Trophoblast cell (in vitro differentiated cells and primary cell): ENCODE data around the gene PPP2R3B.
"Not testable (repeated sequence)": the region's sequence is repeated elsewhere in the genome, so short reads cannot be mapped to it uniquely, and the experiment has no call there.

Experiments
- DNase-seq, 2 donors: peaks; one replicate each; pipeline ENCODE4 v3.0.0-alpha.2; 2016
- H2AFZ ChIP-seq: 2 replicates; pipeline ENCODE4 v1.6.1; 2013; ENCODE audit warnings: low read length, moderate library complexity, mild to moderate bottlenecking; ENCODE audit not compliant: insufficient read depth, poor library complexity
- H2AK5ac ChIP-seq: 2 replicates; pipeline ENCODE4 v1.6.1; 2013; ENCODE audit warnings: mild to moderate bottlenecking, low read length
- H2BK120ac ChIP-seq: 2 replicates; pipeline ENCODE4 v1.6.1; 2013; ENCODE audit warnings: low read length, mild to moderate bottlenecking, moderate library complexity; ENCODE audit not compliant: insufficient read depth, poor library complexity
- H2BK12ac ChIP-seq: 2 replicates; pipeline ENCODE4 v1.6.1; 2013; ENCODE audit warnings: mild to moderate bottlenecking, low read length, moderate library complexity
- H2BK5ac ChIP-seq: 2 replicates; pipeline ENCODE4 v1.6.1; 2013; ENCODE audit warnings: low read length, low read depth, moderate library complexity, mild to moderate bottlenecking; ENCODE audit not compliant: poor library complexity
- H3K14ac ChIP-seq: 2 replicates; pipeline ENCODE4 v1.6.1; 2013; ENCODE audit warnings: mild to moderate bottlenecking, low read length
- H3K18ac ChIP-seq: 2 replicates; pipeline ENCODE4 v1.6.1; 2013; ENCODE audit warnings: mild to moderate bottlenecking, low read length
- H3K23ac ChIP-seq: 2 replicates; pipeline ENCODE4 v1.6.1; 2013; ENCODE audit warnings: low read length
- H3K27ac ChIP-seq: 2 replicates; pipeline ENCODE4 v1.5.1; 2013; ENCODE audit warnings: low read depth, mild to moderate bottlenecking, inconsistent platforms, low read length, moderate library complexity
- H3K27me3 ChIP-seq: 2 replicates; pipeline ENCODE4 v1.6.1; 2013; ENCODE audit warnings: inconsistent platforms, mild to moderate bottlenecking, low read length, moderate library complexity; ENCODE audit not compliant: insufficient read depth
- H3K36me3 ChIP-seq, 2 experiments: 1 replicate in 1 of 2; 2 replicates in 1 of 2; pipeline ENCODE4 v1.6.1; 2013; ENCODE audit warnings: low read length in 2 of 2, mild to moderate bottlenecking in 2 of 2, moderate library complexity in 1 of 2; ENCODE audit not compliant: insufficient read depth in 2 of 2, control insufficient read depth in 1 of 2
- H3K4ac ChIP-seq: 2 replicates; pipeline ENCODE4 v1.6.1; 2013; ENCODE audit warnings: low read depth, mild to moderate bottlenecking, low read length, moderate library complexity
- H3K4me1 ChIP-seq, 2 experiments: 1 replicate in 1 of 2; 2 replicates in 1 of 2; pipeline ENCODE4 v1.6.1; 2013; ENCODE audit warnings: low read length in 2 of 2, mild to moderate bottlenecking in 2 of 2, moderate library complexity in 1 of 2; ENCODE audit not compliant: insufficient read depth in 2 of 2, control insufficient read depth in 1 of 2
- H3K4me2 ChIP-seq: 2 replicates; pipeline ENCODE4 v1.6.1; 2013; ENCODE audit warnings: inconsistent platforms, mild to moderate bottlenecking, low read length, moderate library complexity
- H3K4me3 ChIP-seq: 2 replicates; pipeline ENCODE4 v1.5.1; 2013; ENCODE audit warnings: mild to moderate bottlenecking, low read depth, low read length, inconsistent platforms
- H3K79me1 ChIP-seq: one replicate; pipeline ENCODE4 v1.6.1; 2013; ENCODE audit warnings: low read length
- H3K79me2 ChIP-seq: 2 replicates; pipeline ENCODE4 v1.6.1; 2013; ENCODE audit warnings: low read length, mild to moderate bottlenecking; ENCODE audit not compliant: control insufficient read depth, insufficient read depth, poor library complexity
- H3K9ac ChIP-seq: 2 replicates; pipeline ENCODE4 v1.6.1; 2013; ENCODE audit warnings: mild to moderate bottlenecking, low read length
- H3K9me3 ChIP-seq: 2 replicates; pipeline ENCODE4 v1.6.1; 2013; ENCODE audit warnings: low read depth, mild to moderate bottlenecking, control low read depth, inconsistent platforms, low read length; ENCODE audit not compliant: insufficient read depth
- H4K12ac ChIP-seq: 2 replicates; pipeline ENCODE4 v1.6.1; 2013; ENCODE audit warnings: low read depth, mild to moderate bottlenecking, low read length, moderate library complexity
- H4K8ac ChIP-seq: 2 replicates; pipeline ENCODE4 v1.6.1; 2013; ENCODE audit warnings: low read depth, mild to moderate bottlenecking, low read length, moderate library complexity
- H4K91ac ChIP-seq: one replicate; pipeline ENCODE4 v1.6.1; 2013; ENCODE audit warnings: low read depth, mild to moderate bottlenecking, low read length, moderate library complexity
- WGBS: extraction: QIAGEN DNeasy Blood & Tissue Kit; methylation state at CpG from one replicate; pipeline ENCODE4 v1.1.7; 2013; ENCODE audit warnings: missing lambda C conversion rate; ENCODE audit not compliant: insufficient read length, insufficient coverage; ENCODE audit errors: extremely low coverage; 5-methylcytosine and 5-hydroxymethylcytosine counted together

PPP2R3B gene

GRCh38 chrX:352181-352580, 34.5 kb downstream of the PPP2R3B start:
- no peak overlapping the region for H3K27ac ChIP-seq
- peaks cover 2% of the 10 kb centered on the region for H3K79me2 ChIP-seq
- no peak overlapping the region for H3K4me2 ChIP-seq
- H3K14ac ChIP-seq, result no peak overlapping the region
- H2BK12ac ChIP-seq, result no peak overlapping the region
- no peak overlapping the region for H4K12ac ChIP-seq
- no CpG with 5 or more reads among the region's 27 CpGs for WGBS
- H2BK5ac ChIP-seq, result no peak overlapping the region
- no peak overlapping the region for H2AFZ ChIP-seq
- no peak overlapping the region for H3K4ac ChIP-seq
- no peak overlapping the region for H3K23ac ChIP-seq
- no peak overlapping the region for H3K9ac ChIP-seq
- no peak overlapping the region for H4K8ac ChIP-seq
- no peaks in the 10 kb centered on the region for H3K27me3 ChIP-seq
- H3K9me3 ChIP-seq, result no peaks in the 10 kb centered on the region
- H3K4me3 ChIP-seq, result no peak overlapping the region
- H3K36me3 ChIP-seq, result peaks cover 11 to 17% of the 10 kb centered on the region in 2 experiments
- peaks cover 2% of the 10 kb centered on the region for H3K79me1 ChIP-seq
- no peak overlapping the region for H2BK120ac ChIP-seq
- no peak overlapping the region for H2AK5ac ChIP-seq
- no peak overlapping the region for H4K91ac ChIP-seq
- H3K18ac ChIP-seq, result no peak overlapping the region
- H3K4me1 ChIP-seq, result peaks cover 4 to 7% of the 10 kb centered on the region in 2 experiments
- DNase-seq, result no peak

DNA sequence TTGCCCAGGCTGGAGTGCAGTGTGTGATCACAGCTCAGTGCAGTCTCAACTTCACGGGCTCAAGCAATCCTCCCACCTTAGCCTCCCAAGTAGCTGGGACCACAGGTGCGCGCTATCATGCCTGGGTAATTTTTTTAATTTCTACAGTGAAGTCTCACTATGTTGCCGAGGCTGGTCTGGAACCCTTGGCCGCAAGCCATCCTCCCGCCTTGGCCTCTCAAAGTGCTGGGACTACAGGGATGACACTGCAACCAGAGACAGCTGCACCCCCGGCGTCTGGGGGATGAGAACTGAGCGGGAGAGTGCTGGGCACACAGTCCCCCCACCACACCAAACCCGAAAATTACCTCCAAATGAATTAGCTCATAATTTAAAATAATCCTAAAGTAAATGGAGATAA, 35.0 kb downstream of the PPP2R3B start:
- Histone ChIP-seq H3K4me1 (peaks cover 4 to 7% of the 10 kb centered on the region in 2 experiments), H2BK120ac (no peak overlapping the region), H3K4me3 (no peak overlapping the region), H2AFZ (no peak overlapping the region), H3K27ac (no peak overlapping the region), H4K8ac (no peak overlapping the region), H3K36me3 (peaks cover 16 to 21% of the 10 kb centered on the region in 2 experiments), H3K23ac (no peak overlapping the region), H3K4me2 (no peak overlapping the region), H3K27me3 (no peaks in the 10 kb centered on the region), H3K14ac (no peak overlapping the region), H4K12ac (no peak overlapping the region), H3K4ac (no peak overlapping the region), H3K9ac (no peak overlapping the region), H4K91ac (no peak overlapping the region), H3K79me1 (peaks cover 2% of the 10 kb centered on the region), H2AK5ac (no peak overlapping the region), H2BK12ac (no peak overlapping the region), H3K79me2 (peaks cover 2% of the 10 kb centered on the region), H2BK5ac (no peak overlapping the region), H3K18ac (no peak overlapping the region), H3K9me3 (no peaks in the 10 kb centered on the region)
- DNase-seq, result no peak
- no CpG with 5 or more reads among the region's 10 CpGs for WGBS

DNA sequence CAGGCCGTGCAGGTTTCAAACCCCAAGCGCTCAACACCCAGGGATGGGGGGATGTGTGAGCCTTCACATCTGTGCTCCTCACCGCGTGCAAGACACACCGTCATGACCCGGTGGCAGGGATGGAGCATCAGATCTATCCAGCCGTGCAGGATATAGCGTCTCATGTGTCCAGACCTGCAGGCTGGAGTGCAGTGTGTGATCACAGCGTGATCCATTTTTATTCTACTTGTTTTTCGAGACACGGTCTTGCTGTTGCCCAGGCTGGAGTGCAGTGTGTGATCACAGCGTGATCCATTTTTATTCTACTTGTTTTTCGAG, 35.4 kb downstream of the PPP2R3B start:
- H4K12ac ChIP-seq, H2AFZ ChIP-seq, H3K4me1 ChIP-seq, H2AK5ac ChIP-seq, H3K14ac ChIP-seq, H3K27me3 ChIP-seq, H3K4ac ChIP-seq, H2BK12ac ChIP-seq, H3K79me2 ChIP-seq, H2BK5ac ChIP-seq, H3K9me3 ChIP-seq, H3K79me1 ChIP-seq, H4K91ac ChIP-seq, H2BK120ac ChIP-seq, H3K23ac ChIP-seq, H3K4me3 ChIP-seq, DNase-seq, H3K18ac ChIP-seq, H3K4me2 ChIP-seq, H4K8ac ChIP-seq, H3K27ac ChIP-seq, H3K9ac ChIP-seq: not testable (repeated sequence)
- whole genome bisulfite sequencing, result no CpG with 5 or more reads among the region's 13 CpGs
- peaks cover 19 to 25% of the 10 kb centered on the region in 2 experiments for H3K36me3 ChIP-seq

- Histone ChIP-seq H3K18ac (no peak overlapping the region), H3K14ac (no peak overlapping the region), H3K23ac (no peak overlapping the region), H3K79me2 (peaks cover 2% of the 10 kb centered on the region), H2BK12ac (no peak overlapping the region), H3K9ac (no peak overlapping the region), H3K4ac (no peak overlapping the region), H3K4me2 (no peak overlapping the region), H2BK5ac (no peak overlapping the region), H3K4me1 (peaks cover 4 to 7% of the 10 kb centered on the region in 2 experiments), H3K4me3 (no peak overlapping the region), H3K79me1 (peaks cover 2% of the 10 kb centered on the region), H3K9me3 (no peaks in the 10 kb centered on the region), H2AK5ac (no peak overlapping the region), H4K91ac (no peak overlapping the region), H2BK120ac (no peak overlapping the region), H3K36me3 (peaks cover 19 to 27% of the 10 kb centered on the region in 2 experiments), H2AFZ (no peak overlapping the region), H3K27me3 (no peaks in the 10 kb centered on the region), H3K27ac (no peak overlapping the region), H4K8ac (no peak overlapping the region), H4K12ac (no peak overlapping the region)
- no peak for DNase-seq
- WGBS, result no CpG with 5 or more reads among the region's 61 CpGs
Observed at GRCh38 chrX:350534-351323, 36.0 kb downstream of the PPP2R3B start.
